ENCODE results near the gene IPCEF1. TPM values are rescaled to one million over a fixed set of nuclear protein-coding genes. Genes with fewer than 3 reads are reported as not detected.

IPCEF1 gene
- 0.22 TPM for polyA plus RNA-seq (2013, experiment 1 of 4)
- 0.21 TPM for polyA plus RNA-seq (2013, experiment 2 of 4)
- polyA plus RNA-seq (2013, experiment 3 of 4): 0.05 TPM
- 0.16 TPM for polyA plus RNA-seq (2013, experiment 4 of 4)

DNA sequence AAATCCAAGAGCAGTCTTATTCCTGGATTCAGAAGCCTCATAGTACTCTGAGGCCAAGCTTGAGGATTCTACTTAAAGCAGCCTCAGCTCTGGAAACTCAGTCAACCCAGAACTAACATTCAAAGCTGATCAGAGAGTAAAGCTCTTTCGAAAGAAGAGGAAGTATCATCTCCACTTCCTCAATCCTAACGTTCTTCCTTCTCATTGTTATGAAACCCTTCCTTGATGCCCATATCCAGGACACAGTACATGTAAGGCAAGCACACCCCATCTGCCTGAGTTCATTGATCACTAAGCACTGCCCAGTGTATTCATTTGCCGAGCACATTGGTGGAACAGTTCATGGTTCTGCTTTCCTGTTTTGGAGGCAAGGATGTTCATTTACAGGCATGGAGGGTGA lies at the start of gene IPCEF1:
Gene IPCEF1 (minus strand): TSS at position 114 of the 400 bp plus-strand sequence. CDS start 90,856 bp downstream, outside the sequence.
- Histone ChIP-seq H3K27ac (ENCODE audit: insufficient read depth, low read depth, low read length, poor library complexity, severe bottlenecking) (no peak within 1 kb of the TSS), H3K9me3 (ENCODE audit: control insufficient read depth, low read length) (no peaks in the 10 kb centered on the region), H3K27me3 (ENCODE audit: control insufficient read depth, insufficient read depth, low read length, poor library complexity, severe bottlenecking) (no peaks in the 10 kb centered on the region), H3K4me3 (ENCODE audit: insufficient read depth, low read depth, low read length) (no peak within 1 kb of the TSS), H3K4me1 (ENCODE audit: control insufficient read depth, insufficient read depth, low read length) (no peaks in the 10 kb centered on the region), H3K36me3 (ENCODE audit: control insufficient read depth, insufficient read depth, low read length) (no peaks in the 10 kb centered on the region)
- WGBS, 2 experiments: 95% methylated on average over 3 of the region's 3 CpGs

- H3K9me3 ChIP-seq (ENCODE audit: control insufficient read depth, low read length): no peaks in the 10 kb centered on the region
- no peaks in the 10 kb centered on the region for H3K27me3 ChIP-seq (ENCODE audit: control insufficient read depth, insufficient read depth, low read length, poor library complexity, severe bottlenecking)
- H3K36me3 ChIP-seq (ENCODE audit: control insufficient read depth, insufficient read depth, low read length): peaks cover 46% of the 10 kb centered on the region
- 93% methylated on average over 20 of the region's 20 CpGs for WGBS, 2 experiments
- no peaks in the 10 kb centered on the region for H3K4me1 ChIP-seq (ENCODE audit: control insufficient read depth, insufficient read depth, low read length)
- no peak overlapping the region for H3K27ac ChIP-seq (ENCODE audit: insufficient read depth, low read depth, low read length, poor library complexity, severe bottlenecking)
- H3K4me3 ChIP-seq (ENCODE audit: insufficient read depth, low read depth, low read length): no peak overlapping the region
These were observed 49.7 kb upstream of the IPCEF1 start for GRCh38 chr6:154406301-154406700.

GRCh38 chr6:154404791-154405400 lies 48.3 kb upstream of the IPCEF1 start:
- H3K4me1 ChIP-seq (ENCODE audit: control insufficient read depth, insufficient read depth, low read length): no peaks in the 10 kb centered on the region
- no peaks in the 10 kb centered on the region for H3K9me3 ChIP-seq (ENCODE audit: control insufficient read depth, low read length)
- H3K36me3 ChIP-seq (ENCODE audit: control insufficient read depth, insufficient read depth, low read length): peaks cover 41% of the 10 kb centered on the region
- no peaks in the 10 kb centered on the region for H3K27me3 ChIP-seq (ENCODE audit: control insufficient read depth, insufficient read depth, low read length, poor library complexity, severe bottlenecking)
- H3K27ac ChIP-seq (ENCODE audit: insufficient read depth, low read depth, low read length, poor library complexity, severe bottlenecking): no peak overlapping the region
- WGBS, 2 experiments: 92 to 99% methylated on average over 4 to 6 of the region's 6 CpGs
- H3K4me3 ChIP-seq (ENCODE audit: insufficient read depth, low read depth, low read length): no peak overlapping the region

- H3K27ac ChIP-seq (ENCODE audit: insufficient read depth, low read depth, low read length, poor library complexity, severe bottlenecking): no peak overlapping the region
- no peaks in the 10 kb centered on the region for H3K27me3 ChIP-seq (ENCODE audit: control insufficient read depth, insufficient read depth, low read length, poor library complexity, severe bottlenecking)
- H3K4me1 ChIP-seq (ENCODE audit: control insufficient read depth, insufficient read depth, low read length): no peaks in the 10 kb centered on the region
- H3K4me3 ChIP-seq (ENCODE audit: insufficient read depth, low read depth, low read length): no peak overlapping the region
- H3K36me3 ChIP-seq (ENCODE audit: control insufficient read depth, insufficient read depth, low read length): peaks cover 33% of the 10 kb centered on the region
- 88 to 89% methylated on average over 4 of the region's 4 CpGs for WGBS, 2 experiments
- no peaks in the 10 kb centered on the region for H3K9me3 ChIP-seq (ENCODE audit: control insufficient read depth, low read length)
These were observed 47.2 kb upstream of the IPCEF1 start for GRCh38 chr6:154403788-154404187.

DNA sequence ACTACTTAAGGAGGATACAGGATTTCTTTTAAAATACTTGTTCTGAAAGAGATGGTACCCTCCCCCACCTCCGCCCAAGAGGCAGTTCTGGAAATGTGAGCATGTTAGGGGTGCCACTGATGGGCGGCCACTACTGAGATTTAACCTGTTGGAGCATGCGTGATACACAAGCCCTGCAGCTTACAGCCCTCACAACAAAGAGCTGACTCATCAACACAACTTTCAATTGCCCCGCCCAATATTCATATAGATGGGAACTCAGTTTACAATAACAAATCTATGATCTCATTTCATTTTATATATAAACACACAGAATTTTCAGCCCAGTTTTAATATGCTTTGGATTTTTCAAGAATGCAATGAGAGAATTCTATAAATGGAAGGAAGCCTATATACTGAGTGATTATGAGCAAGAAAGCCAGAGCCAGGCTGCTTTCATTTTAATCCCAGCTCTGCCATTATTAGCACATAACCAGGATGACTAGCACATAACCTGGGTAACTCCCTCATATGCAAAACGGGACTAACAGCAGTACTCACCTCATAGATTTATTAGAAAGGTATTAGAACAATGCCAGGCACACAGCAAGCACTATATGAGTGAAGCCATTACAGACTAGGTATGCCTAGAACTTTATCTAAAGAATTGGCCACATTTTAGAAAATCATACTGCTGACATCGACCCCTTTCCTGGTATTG lies 45.6 kb upstream of the IPCEF1 start:
- Histone ChIP-seq H3K9me3 (ENCODE audit: control insufficient read depth, low read length) (no peaks in the 10 kb centered on the region), H3K4me3 (ENCODE audit: insufficient read depth, low read depth, low read length) (no peak overlapping the region), H3K4me1 (ENCODE audit: control insufficient read depth, insufficient read depth, low read length) (no peaks in the 10 kb centered on the region), H3K27ac (ENCODE audit: insufficient read depth, low read depth, low read length, poor library complexity, severe bottlenecking) (no peak overlapping the region), H3K27me3 (ENCODE audit: control insufficient read depth, insufficient read depth, low read length, poor library complexity, severe bottlenecking) (no peaks in the 10 kb centered on the region), H3K36me3 (ENCODE audit: control insufficient read depth, insufficient read depth, low read length) (peaks cover 22% of the 10 kb centered on the region)
- WGBS, 2 experiments: 90 to 94% methylated on average over 6 of the region's 6 CpGs

DNA sequence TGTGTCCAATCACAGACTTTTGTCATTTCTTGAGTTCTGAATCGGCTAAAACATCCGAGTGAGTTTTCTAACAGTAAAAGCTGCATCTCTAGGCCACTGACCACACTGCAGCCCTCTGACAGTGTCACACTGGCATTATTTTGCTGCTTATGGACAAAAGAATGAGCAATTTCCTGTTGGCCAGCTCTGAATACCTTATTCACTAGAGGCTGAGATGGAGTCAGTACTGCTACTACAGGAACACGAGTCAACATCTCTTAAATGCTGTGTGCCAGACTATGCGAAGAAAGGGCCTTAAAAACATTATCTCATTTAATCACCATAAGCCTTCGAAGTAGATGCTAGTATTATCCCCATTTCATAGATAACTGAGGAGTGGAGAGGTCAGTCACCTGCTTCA lies 42.5 kb upstream of the IPCEF1 start:
- WGBS, 2 experiments: 91 to 96% methylated on average over 5 of the region's 5 CpGs
- H3K27ac ChIP-seq (ENCODE audit: insufficient read depth, low read depth, low read length, poor library complexity, severe bottlenecking): no peak overlapping the region
- H3K9me3 ChIP-seq (ENCODE audit: control insufficient read depth, low read length): no peaks in the 10 kb centered on the region

GRCh38 chr6:154397491-154398195 lies 41.0 kb upstream of the IPCEF1 start:
- Histone ChIP-seq H3K4me1 (ENCODE audit: control insufficient read depth, insufficient read depth, low read length) (no peaks in the 10 kb centered on the region), H3K4me3 (ENCODE audit: insufficient read depth, low read depth, low read length) (no peak overlapping the region), H3K27me3 (ENCODE audit: control insufficient read depth, insufficient read depth, low read length, poor library complexity, severe bottlenecking) (no peaks in the 10 kb centered on the region), H3K36me3 (ENCODE audit: control insufficient read depth, insufficient read depth, low read length) (peaks cover 6% of the 10 kb centered on the region), H3K9me3 (ENCODE audit: control insufficient read depth, low read length) (no peaks in the 10 kb centered on the region), H3K27ac (ENCODE audit: insufficient read depth, low read depth, low read length, poor library complexity, severe bottlenecking) (no peak overlapping the region)
- WGBS, 2 experiments: 96% methylated on average over 9 of the region's 9 CpGs

More for the DNA sequence above, 42.5 kb upstream of the IPCEF1 start:
- H3K36me3 ChIP-seq (ENCODE audit: control insufficient read depth, insufficient read depth, low read length): peaks cover 6% of the 10 kb centered on the region
- H3K4me3 ChIP-seq (ENCODE audit: insufficient read depth, low read depth, low read length): no peak overlapping the region
- no peaks in the 10 kb centered on the region for H3K4me1 ChIP-seq (ENCODE audit: control insufficient read depth, insufficient read depth, low read length)
- no peaks in the 10 kb centered on the region for H3K27me3 ChIP-seq (ENCODE audit: control insufficient read depth, insufficient read depth, low read length, poor library complexity, severe bottlenecking)

DNA sequence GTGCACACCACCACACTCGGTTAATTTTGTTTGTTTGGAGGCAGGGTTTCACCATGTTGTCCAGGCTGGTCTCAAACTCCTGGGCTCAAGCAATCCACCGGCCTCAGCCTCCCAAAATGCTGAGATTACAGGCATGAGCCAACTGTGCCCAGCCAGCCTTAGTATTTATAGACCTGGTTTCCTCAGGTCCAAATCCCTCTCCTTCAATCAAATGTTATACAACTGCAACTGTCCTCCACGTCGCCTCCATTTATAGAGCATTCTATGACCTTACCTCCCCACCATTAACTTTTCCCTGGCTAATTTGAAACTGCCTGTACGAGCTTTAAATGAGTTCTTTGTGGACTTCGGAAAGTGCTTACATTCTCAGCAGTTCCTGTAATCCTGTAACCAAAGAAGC lies 39.3 kb upstream of the IPCEF1 start:
- H3K4me1 ChIP-seq (ENCODE audit: control insufficient read depth, insufficient read depth, low read length): no peaks in the 10 kb centered on the region
- 93 to 94% methylated on average over 6 of the region's 6 CpGs for WGBS, 2 experiments
- H3K27ac ChIP-seq (ENCODE audit: insufficient read depth, low read depth, low read length, poor library complexity, severe bottlenecking): no peak overlapping the region

DNA sequence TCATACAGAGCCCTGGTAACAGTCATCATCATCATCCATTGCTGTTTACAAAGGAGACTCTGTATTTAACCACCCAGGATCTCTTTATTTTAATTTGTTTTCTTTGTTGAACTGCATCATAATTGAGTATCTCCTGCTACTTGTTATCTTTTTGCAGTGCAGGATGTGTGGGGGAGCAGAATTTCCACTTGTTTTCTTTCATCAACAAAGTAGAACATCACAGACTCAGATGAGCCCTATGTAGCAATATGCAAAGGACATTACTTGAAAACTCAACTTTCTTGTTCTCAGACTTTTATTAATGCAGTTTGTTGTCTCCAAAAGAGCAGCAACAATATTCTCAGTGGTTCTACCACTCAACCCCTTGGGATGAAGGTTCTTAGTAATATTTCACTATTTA lies 38.7 kb upstream of the IPCEF1 start:
- H3K9me3 ChIP-seq (ENCODE audit: control insufficient read depth, low read length): no peaks in the 10 kb centered on the region

More for the DNA sequence above, 39.3 kb upstream of the IPCEF1 start:
- Histone ChIP-seq H3K36me3 (ENCODE audit: control insufficient read depth, insufficient read depth, low read length) (no peaks in the 10 kb centered on the region), H3K4me3 (ENCODE audit: insufficient read depth, low read depth, low read length) (no peak overlapping the region), H3K9me3 (ENCODE audit: control insufficient read depth, low read length) (no peaks in the 10 kb centered on the region), H3K27me3 (ENCODE audit: control insufficient read depth, insufficient read depth, low read length, poor library complexity, severe bottlenecking) (no peaks in the 10 kb centered on the region)

GRCh38 chr6:154394571-154394970 lies 38.0 kb upstream of the IPCEF1 start:
- Histone ChIP-seq H3K4me1 (ENCODE audit: control insufficient read depth, insufficient read depth, low read length) (no peaks in the 10 kb centered on the region), H3K9me3 (ENCODE audit: control insufficient read depth, low read length) (no peaks in the 10 kb centered on the region), H3K27ac (ENCODE audit: insufficient read depth, low read depth, low read length, poor library complexity, severe bottlenecking) (no peak overlapping the region), H3K4me3 (ENCODE audit: insufficient read depth, low read depth, low read length) (no peak overlapping the region), H3K36me3 (ENCODE audit: control insufficient read depth, insufficient read depth, low read length) (no peaks in the 10 kb centered on the region), H3K27me3 (ENCODE audit: control insufficient read depth, insufficient read depth, low read length, poor library complexity, severe bottlenecking) (no peaks in the 10 kb centered on the region)
- WGBS, 2 experiments: 95 to 100% methylated on average over 3 of the region's 3 CpGs

More for the DNA sequence above, 38.7 kb upstream of the IPCEF1 start:
- Histone ChIP-seq H3K36me3 (ENCODE audit: control insufficient read depth, insufficient read depth, low read length) (no peaks in the 10 kb centered on the region), H3K4me3 (ENCODE audit: insufficient read depth, low read depth, low read length) (no peak overlapping the region), H3K27me3 (ENCODE audit: control insufficient read depth, insufficient read depth, low read length, poor library complexity, severe bottlenecking) (no peaks in the 10 kb centered on the region), H3K27ac (ENCODE audit: insufficient read depth, low read depth, low read length, poor library complexity, severe bottlenecking) (no peak overlapping the region), H3K4me1 (ENCODE audit: control insufficient read depth, insufficient read depth, low read length) (no peaks in the 10 kb centered on the region)
